HFF-Myc (cell line): Measurements from ENCODE around the gene DHRS12.

Experiments
- DNase-seq: peaks from one replicate; pipeline ENCODE4 v3.0.0-alpha.2; 2011; ENCODE audit warnings: low read depth; ENCODE audit errors: extremely low read depth
- H3K4me3 ChIP-seq: replicated peaks from 2 replicates; pipeline ENCODE4 v1.5.1; 2011; ENCODE audit warnings: low read depth, mild to moderate bottlenecking, control low read depth, low read length
- TF ChIP-seq, protein P1 (sequence below): IDR thresholded peaks from 2 replicates; pipeline ENCODE4 v1.5.1; 2012; ENCODE audit warnings: mild to moderate bottlenecking, low read depth, low read length, control low read depth; ENCODE audit errors: missing control alignments

DHRS12 gene

DNA sequence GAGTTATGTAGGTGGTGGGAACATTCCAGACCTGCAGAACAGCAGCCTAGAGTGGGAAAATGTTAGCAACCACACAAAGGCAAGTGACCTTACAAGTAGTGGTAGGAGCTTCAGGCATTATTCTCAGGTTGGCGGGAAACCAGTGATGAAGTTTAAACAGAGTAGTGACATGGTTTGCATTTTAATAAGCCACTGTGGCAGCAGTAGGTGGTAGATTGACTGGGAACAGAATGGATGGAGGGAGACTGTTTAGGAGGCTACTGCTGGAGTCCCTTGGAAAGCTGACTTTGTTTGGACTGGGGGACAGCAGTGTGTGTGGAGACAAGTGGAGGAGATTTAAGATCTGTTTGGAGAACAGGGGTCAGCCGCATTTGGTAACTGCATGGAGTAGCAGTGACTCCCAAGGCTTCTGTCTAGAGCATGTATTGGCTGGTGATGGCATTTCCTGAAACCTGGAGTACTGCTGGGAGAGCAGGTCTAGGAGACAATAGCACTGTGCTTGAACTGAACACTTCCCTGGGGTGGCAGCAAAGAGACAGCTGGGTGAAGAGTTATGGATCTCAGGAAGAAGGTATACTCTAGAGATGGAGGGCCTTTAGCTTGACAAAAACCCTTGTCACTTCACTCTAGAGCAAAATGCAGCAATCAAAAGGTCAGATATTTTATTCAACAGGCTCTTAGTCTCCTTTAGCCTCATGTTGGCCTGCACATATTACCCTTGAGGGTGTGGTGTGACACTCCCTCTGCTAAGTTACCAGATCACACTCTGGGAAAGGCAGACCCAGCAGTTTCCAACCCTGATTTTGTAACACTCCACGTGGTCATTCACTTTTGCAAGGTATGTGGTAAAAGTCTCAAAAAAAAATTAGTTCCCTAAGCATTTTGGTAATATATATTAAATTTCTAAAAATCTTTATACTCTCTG lies 70.3 kb downstream of the DHRS12 start:
- TF ChIP-seq, protein P1, sequence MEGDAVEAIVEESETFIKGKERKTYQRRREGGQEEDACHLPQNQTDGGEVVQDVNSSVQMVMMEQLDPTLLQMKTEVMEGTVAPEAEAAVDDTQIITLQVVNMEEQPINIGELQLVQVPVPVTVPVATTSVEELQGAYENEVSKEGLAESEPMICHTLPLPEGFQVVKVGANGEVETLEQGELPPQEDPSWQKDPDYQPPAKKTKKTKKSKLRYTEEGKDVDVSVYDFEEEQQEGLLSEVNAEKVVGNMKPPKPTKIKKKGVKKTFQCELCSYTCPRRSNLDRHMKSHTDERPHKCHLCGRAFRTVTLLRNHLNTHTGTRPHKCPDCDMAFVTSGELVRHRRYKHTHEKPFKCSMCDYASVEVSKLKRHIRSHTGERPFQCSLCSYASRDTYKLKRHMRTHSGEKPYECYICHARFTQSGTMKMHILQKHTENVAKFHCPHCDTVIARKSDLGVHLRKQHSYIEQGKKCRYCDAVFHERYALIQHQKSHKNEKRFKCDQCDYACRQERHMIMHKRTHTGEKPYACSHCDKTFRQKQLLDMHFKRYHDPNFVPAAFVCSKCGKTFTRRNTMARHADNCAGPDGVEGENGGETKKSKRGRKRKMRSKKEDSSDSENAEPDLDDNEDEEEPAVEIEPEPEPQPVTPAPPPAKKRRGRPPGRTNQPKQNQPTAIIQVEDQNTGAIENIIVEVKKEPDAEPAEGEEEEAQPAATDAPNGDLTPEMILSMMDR = no peak
- H3K4me3 ChIP-seq = no peak overlapping the region
- DNase-seq = no peak

DNA sequence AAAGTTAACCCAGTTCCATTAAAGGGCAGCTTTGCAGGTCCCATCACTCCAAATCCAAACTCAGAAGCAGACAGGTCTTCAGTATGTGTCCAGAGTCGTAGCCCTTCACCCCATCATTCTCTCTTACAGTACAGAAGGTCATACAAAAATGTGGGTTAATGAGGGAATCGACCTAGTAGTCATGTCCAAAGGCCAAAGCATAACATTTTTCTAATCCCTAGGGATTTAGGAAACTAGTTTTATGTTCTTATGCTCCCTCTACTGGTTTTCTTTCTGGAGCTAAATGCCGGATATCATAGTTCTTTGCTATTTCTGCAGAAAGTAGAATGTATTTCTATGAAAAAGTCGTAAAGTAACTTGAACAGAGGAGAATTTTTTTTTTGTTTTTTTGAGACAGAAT lies 72.2 kb downstream of the DHRS12 start:
- TF ChIP-seq, protein P1 = no peak
- H3K4me3 ChIP-seq = no peak overlapping the region
- peak; percentile 21 for DNase-seq

DNA sequence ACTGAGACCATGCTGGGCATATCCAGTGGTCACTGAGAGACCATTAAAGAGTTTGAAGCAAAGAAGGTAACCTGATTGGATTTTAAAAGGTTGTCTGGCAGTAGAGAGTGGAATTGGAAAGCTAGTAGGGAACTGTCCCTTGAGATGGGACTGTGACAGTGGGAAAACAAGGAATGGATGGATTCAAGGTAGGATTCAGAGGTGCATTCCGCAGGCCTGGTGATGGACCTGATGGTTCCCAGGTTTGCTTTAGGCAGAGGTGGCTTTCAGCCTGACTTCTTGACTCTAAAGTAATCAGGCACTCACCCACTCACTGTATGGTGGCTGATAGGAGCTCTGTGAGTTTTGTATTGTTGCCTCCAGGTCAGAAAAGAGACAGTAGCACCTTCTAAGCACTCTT lies 73.0 kb downstream of the DHRS12 start:
- H3K4me3 ChIP-seq = no peak overlapping the region
- no peak for DNase-seq
- TF ChIP-seq, protein P1 = no peak

DNA sequence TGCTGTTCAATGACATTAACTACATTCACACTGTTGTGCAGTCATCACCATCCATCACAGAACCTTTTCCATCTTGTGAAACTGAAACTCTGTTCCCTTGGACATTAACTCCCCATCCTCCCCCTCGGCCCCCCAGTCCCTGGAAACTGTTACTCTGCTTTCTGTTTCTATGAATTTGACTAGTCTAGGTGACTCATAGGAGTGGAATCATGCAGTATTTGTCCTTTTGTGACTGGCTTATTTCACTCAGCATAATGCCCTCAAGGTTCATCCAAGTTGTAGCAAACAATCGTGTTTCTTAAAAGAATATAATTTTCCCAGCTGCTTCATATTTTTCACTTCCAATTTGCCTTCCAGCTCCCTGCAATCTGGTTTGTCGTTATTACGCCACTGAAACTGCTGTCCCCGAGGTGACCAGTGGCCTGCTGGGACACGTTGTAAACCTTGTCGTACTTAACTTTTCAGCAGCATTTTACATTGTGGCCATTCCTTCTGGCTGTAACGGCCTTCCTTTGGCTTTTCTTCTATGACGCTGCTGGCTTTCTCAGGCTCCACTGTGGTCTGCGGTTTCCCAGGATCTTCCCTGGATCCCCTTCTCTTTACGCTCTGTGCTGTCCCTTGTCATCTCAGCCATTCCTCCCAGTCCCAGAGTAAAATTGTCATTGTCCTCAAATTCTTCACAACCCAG lies 74.0 kb downstream of the DHRS12 start:
- peak; percentile 44 for DNase-seq

GRCh38 chr13:51728972-51729371 lies 75.0 kb downstream of the DHRS12 start:
- TF ChIP-seq, protein P1 = no peak
- no peak overlapping the region for H3K4me3 ChIP-seq
- no peak for DNase-seq

More for the DNA sequence above, 74.0 kb downstream of the DHRS12 start:
- TF ChIP-seq, protein P1 = no peak
- peak overlapping the region; percentile 10; the same call in 1 of the 2 replicates for H3K4me3 ChIP-seq

GRCh38 chr13:51728275-51728673 lies 75.7 kb downstream of the DHRS12 start:
- DNase-seq = no peak
- H3K4me3 ChIP-seq = no peak overlapping the region
- TF ChIP-seq, protein P1 = no peak
